BLaER1 treated with 17β-estradiol and CSF1 and Interleukin-3, amounts not matched to agents 10 nM and 100 nM (cell line): ENCODE data around the gene RALGAPB.
"Not testable (repeated sequence)": the region's sequence is repeated elsewhere in the genome, so short reads cannot be mapped to it uniquely, and the experiment has no call there.

Experiments used
- H3K27ac ChIP-seq, 11 experiments: shearing (Covaris generic); formaldehyde crosslinking; 2 replicates each; pipeline ENCODE4 v1.8.1; 2022
- H3K27me3 ChIP-seq, 11 experiments: shearing (Covaris generic); formaldehyde crosslinking; 2 replicates each; pipeline ENCODE4 v1.8.1; 2022
- H3K36me3 ChIP-seq, 11 experiments: shearing (Covaris generic); formaldehyde crosslinking; 2 replicates each; pipeline ENCODE4 v1.8.1; 2022
- H3K4me1 ChIP-seq, 10 experiments: shearing (Covaris generic); formaldehyde crosslinking; 2 replicates each; pipeline ENCODE4 v1.8.1; 2022
- H3K4me2 ChIP-seq, 11 experiments: shearing (Covaris generic); formaldehyde crosslinking; 2 replicates each; pipeline ENCODE4 v1.8.1; 2022
- H3K4me3 ChIP-seq, 10 experiments: shearing (Covaris generic); formaldehyde crosslinking; 2 replicates each; pipeline ENCODE4 v1.8.1; 2022
- H3K9ac ChIP-seq, 11 experiments: shearing (Covaris generic); formaldehyde crosslinking; 2 replicates each; pipeline ENCODE4 v1.8.1; 2022
- H3K9me3 ChIP-seq, 11 experiments: shearing (Covaris generic); formaldehyde crosslinking; replicated peaks in 1 of 11; 2 replicates each; pipeline ENCODE4 v1.8.1; 2022
- H4K20me1 ChIP-seq, 11 experiments: shearing (Covaris generic); formaldehyde crosslinking; 2 replicates each; pipeline ENCODE4 v1.8.1; 2022
- Cebpa-rat ChIP-seq, 11 experiments: shearing (Covaris generic); IDR thresholded peaks; 2 replicates each; pipeline ENCODE4 v1.8.1; 2022

RALGAPB gene

DNA sequence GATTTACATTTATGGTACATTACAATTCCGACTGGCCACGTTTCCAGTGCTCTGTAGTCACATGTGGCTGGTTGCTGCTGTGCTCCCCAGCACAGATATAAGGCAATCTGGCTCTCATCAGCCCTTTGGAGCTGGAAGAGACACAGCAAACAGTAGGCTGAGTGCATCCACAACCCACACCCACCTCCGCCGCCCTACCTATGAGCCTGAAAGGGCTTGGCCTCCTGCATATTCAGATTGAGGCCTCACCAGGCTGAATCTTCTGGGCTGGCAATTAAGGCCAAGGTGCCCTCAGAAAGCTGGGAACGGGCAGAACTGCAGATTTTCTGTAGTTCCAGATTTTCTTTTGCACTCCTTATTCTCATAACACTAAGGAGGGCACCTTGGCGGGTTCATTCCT is 34.8 kb upstream of the RALGAPB start:
- peaks cover 13 to 36% (median 22%) of the 10 kb centered on the region in 10 experiments for H3K4me1 ChIP-seq

DNA sequence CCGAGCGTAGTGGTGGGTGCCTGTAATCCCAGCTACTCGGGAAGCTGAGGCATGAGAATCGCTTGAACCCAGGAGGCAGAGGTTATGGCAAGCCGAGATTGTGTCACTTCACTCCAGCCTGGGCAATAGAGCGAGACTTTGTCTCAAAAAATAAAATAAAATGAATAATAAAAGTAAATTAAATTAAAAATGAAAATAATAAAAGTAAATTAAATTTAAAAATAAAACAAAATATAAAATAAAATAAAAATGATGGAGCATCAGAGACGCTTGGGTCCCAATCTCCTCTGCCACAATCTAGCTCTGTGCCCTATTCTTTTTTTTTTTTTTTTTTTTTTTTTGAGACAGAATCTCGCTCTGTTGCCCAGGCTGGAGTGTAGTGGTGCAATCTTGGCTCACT is 31.5 kb upstream of the RALGAPB start:
- not testable (repeated sequence) for H3K9ac ChIP-seq, H3K9me3 ChIP-seq, H3K27me3 ChIP-seq, H4K20me1 ChIP-seq, H3K27ac ChIP-seq, H3K36me3 ChIP-seq, H3K4me3 ChIP-seq
- Histone ChIP-seq H3K4me2 (0 out of 22 replicates have a peak overlapping the region, but pooled peaks of 1 of the 11 experiments have one; percentile 33), H3K4me1 (peaks cover 0 to 25% (median 15%) of the 10 kb centered on the region in 10 experiments; a peak in 17 of 20 replicates)

More for the DNA sequence above, 34.8 kb upstream of the RALGAPB start:
- no peak overlapping the region for H3K27ac ChIP-seq
- H3K9ac ChIP-seq = no peak overlapping the region
- H4K20me1 ChIP-seq = peaks cover 13 to 20% (median 17%) of the 10 kb centered on the region in 11 experiments
- peaks cover 11 to 20% (median 17%) of the 10 kb centered on the region in 11 experiments for H3K36me3 ChIP-seq
- H3K9me3 ChIP-seq = peaks cover 0 to 5% (median 0%) of the 10 kb centered on the region in 11 experiments; a peak in 1 of 22 replicates
- TF ChIP-seq Cebpa-rat (IDR thresholded peaks at IDR 0.05) = no peak
- H3K4me2 ChIP-seq = no peak overlapping the region
- no peak overlapping the region for H3K4me3 ChIP-seq
- H3K27me3 ChIP-seq = no peaks in the 10 kb centered on the region

DNA sequence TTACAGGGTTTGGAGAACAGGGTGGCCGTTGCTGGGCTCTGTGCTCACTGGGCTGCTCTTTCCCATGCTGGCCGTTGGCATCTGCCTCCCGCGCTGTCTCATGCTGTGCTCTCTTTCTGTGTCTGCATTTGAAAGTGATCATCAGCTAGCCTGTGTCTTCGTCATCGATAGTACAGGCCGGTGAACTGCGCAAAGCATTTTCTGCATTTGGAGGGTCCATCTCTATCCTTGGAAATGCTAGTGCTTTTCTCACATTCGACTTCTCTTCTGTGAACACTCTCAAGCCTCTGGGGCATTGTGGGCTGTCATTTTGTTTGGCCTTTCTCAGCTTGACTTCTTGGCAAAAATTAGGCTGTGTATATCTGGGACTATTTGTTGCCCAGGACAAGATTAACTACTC is 30.7 kb upstream of the RALGAPB start:
- Histone ChIP-seq H3K9me3 (peaks cover 0 to 5% (median 0%) of the 10 kb centered on the region in 11 experiments; a peak in 1 of 22 replicates), H4K20me1 (no peaks in the 10 kb centered on the region), H3K4me3 (no peak overlapping the region), H3K9ac (0 out of 22 replicates have a peak overlapping the region, but pooled peaks of 2 of the 11 experiments have one; percentile 3 to 5), H3K27ac (no peak overlapping the region), H3K4me1 (peaks cover 1 to 28% (median 19%) of the 10 kb centered on the region in 10 experiments), H3K36me3 (no peaks in the 10 kb centered on the region), H3K27me3 (no peaks in the 10 kb centered on the region), H3K4me2 (peak overlapping the region in 3 of 11 experiments; percentile 1 to 20 (median 15); a peak in 3 of 22 replicates)
- no peak for TF ChIP-seq Cebpa-rat (IDR thresholded peaks at IDR 0.05)

DNA sequence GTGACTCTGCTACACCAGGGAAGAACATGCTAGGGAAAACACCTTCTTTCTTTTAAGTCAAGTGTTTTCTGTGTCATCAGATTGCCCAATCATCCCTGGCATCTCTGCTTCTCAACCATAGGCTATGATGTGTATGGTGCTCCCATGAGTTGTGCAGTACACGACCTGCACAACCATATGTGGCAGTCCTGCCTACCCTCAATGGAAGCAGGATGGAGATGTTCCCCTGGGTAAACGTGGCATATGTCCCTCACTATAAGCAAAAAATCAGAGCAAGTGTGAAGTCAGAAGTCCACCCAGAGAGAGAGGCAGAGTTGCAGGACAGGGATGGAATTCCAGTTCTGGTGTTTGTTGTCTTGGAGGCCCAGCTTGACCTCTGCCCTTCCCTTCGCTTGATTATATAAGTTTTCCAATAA is 27.3 kb upstream of the RALGAPB start:
- Histone ChIP-seq H3K4me2 (no peak overlapping the region; a peak in 1 of 22 replicates), H4K20me1 (no peaks in the 10 kb centered on the region), H3K36me3 (peaks cover 0 to 21% (median 10%) of the 10 kb centered on the region in 11 experiments; a peak in 16 of 22 replicates), H3K27ac (no peak overlapping the region), H3K4me1 (peaks cover 21 to 44% (median 35%) of the 10 kb centered on the region in 10 experiments), H3K9ac (no peak overlapping the region), H3K4me3 (no peak overlapping the region), H3K27me3 (no peaks in the 10 kb centered on the region), H3K9me3 (peaks cover 0 to 5% (median 0%) of the 10 kb centered on the region in 11 experiments; a peak in 1 of 22 replicates)
- no peak for TF ChIP-seq Cebpa-rat (IDR thresholded peaks at IDR 0.05)

DNA sequence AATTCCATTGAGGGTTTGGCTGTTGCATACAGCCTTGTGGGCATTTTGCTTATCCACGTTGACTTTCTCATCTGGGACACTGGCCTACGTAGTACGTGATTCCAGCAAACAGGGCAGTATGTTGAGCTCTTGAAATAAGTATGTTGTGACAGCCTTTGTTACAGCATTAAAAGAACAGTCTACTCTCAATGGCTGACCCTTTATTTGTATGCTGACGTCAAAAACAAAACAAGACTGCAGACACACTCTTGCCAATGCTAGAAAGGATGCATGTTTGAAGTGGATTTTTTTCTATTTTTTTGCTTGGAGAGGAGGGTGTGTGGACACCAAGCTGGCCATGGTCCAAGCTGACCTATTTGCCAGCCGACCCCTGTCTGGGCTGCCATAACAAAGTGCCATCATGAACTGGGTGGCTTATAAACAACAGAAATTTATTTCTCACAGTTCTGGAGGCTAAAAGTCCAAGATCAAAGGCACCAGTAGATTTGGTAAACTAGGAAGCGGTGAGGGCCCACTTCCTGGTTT is 26.7 kb upstream of the RALGAPB start:
- Histone ChIP-seq H3K36me3 (peaks cover under 1 to 27% (median 15%) of the 10 kb centered on the region in 11 experiments; a peak in 17 of 22 replicates), H3K9ac (peak overlapping the region in 9 of 11 experiments; percentile 82 to 92 (median 89); a peak in 15 of 22 replicates), H4K20me1 (no peaks in the 10 kb centered on the region), H3K27me3 (no peaks in the 10 kb centered on the region), H3K4me2 (peak overlapping the region; percentile 16 to 98 (median 91); a peak in 20 of 22 replicates), H3K9me3 (peaks cover 0 to 5% (median 0%) of the 10 kb centered on the region in 11 experiments; a peak in 1 of 22 replicates), H3K27ac (peak overlapping the region in 10 of 11 experiments; percentile 32 to 94 (median 90); a peak in 18 of 22 replicates), H3K4me1 (peaks cover 21 to 39% (median 31%) of the 10 kb centered on the region in 10 experiments), H3K4me3 (peak overlapping the region; percentile 67 to 85 (median 78); a peak in 19 of 20 replicates)
- TF ChIP-seq Cebpa-rat (IDR thresholded peaks at IDR 0.05) = no peak

DNA sequence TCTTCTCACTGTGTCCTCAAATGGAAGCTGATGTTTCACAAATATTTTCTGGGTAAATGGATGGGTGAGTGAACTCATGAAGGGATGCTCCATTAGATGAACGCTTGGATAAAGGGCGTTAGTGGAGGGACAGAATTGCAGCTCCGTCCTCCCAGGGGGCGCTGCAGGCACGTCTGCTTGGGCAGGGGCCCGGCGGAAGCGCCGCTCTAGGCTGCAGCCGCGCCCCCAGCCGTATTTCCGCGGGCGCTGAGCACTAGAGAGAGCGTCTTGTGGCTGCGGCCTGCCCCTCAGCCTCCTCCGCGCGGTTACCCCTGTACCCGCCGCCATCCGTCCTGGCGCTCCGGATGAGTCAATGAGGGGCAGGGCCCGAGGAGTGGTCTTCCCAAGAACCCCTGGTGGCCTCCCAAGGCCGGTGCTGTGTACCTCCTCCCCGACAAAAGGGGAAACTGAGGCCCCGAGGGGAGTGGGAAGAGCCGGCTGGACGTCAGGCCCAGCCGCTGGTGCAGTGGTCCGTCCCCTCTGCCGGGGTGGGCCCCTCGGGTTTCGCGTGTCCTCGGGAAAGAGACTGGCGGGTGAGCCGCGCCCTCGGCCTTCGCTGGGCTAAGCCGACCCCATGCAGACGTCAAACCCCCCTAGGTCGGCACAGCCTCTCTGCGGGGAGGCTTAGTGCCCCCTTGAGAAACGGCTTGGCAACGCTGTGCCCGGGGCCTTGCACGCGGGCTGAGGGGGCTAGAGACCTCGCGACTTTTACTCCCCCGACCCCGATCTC is 26.0 kb upstream of the RALGAPB start:
- peak overlapping the region; percentile 82 to 94 (median 89) for H3K9ac ChIP-seq
- no peaks in the 10 kb centered on the region for H3K27me3 ChIP-seq
- TF ChIP-seq Cebpa-rat (IDR thresholded peaks at IDR 0.05) = no peak
- H3K27ac ChIP-seq = peak overlapping the region; percentile 83 to 94 (median 91)
- H4K20me1 ChIP-seq = no peaks in the 10 kb centered on the region
- peaks cover 4 to 32% (median 18%) of the 10 kb centered on the region in 11 experiments; a peak in 17 of 22 replicates for H3K36me3 ChIP-seq
- peak overlapping the region; percentile 83 to 98 (median 91) for H3K4me2 ChIP-seq
- peaks cover 21 to 39% (median 31%) of the 10 kb centered on the region in 10 experiments for H3K4me1 ChIP-seq
- peaks cover 0 to 5% (median 0%) of the 10 kb centered on the region in 11 experiments; a peak in 1 of 22 replicates for H3K9me3 ChIP-seq
- peak overlapping the region; percentile 67 to 85 (median 78) for H3K4me3 ChIP-seq

DNA sequence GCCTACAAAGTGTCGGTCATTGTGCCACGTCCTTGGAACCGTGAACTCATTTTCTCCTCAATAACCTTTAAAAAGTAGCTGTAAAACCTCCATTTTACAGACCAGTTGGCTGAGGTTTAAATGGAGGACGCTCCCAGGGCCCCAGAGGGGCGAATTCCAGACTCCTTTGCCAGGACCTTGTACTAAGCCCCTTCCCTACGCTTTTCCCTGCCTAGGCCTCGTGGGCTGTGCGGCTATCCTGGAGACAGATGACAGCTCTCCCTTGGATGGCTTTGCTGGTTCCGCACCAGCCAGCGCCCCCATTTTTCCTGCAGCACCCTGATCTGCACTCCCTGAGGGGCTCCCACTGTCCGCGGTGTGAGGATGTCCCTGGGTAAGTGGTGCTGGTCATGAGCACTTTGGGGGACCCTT is 25.4 kb upstream of the RALGAPB start:
- H3K27ac ChIP-seq = peak overlapping the region; percentile 83 to 94 (median 91); a peak in 21 of 22 replicates
- H3K27me3 ChIP-seq = no peaks in the 10 kb centered on the region
- TF ChIP-seq Cebpa-rat (IDR thresholded peaks at IDR 0.05) = no peak
- peak overlapping the region; percentile 83 to 98 (median 91) for H3K4me2 ChIP-seq
- peaks cover 4 to 32% (median 18%) of the 10 kb centered on the region in 11 experiments; a peak in 17 of 22 replicates for H3K36me3 ChIP-seq
- peaks cover 0 to 5% (median 0%) of the 10 kb centered on the region in 11 experiments; a peak in 1 of 22 replicates for H3K9me3 ChIP-seq
- H3K4me1 ChIP-seq = peaks cover 21 to 32% (median 27%) of the 10 kb centered on the region in 10 experiments
- H3K9ac ChIP-seq = peak overlapping the region; percentile 82 to 94 (median 89)
- peak overlapping the region; percentile 67 to 85 (median 78) for H3K4me3 ChIP-seq
- H4K20me1 ChIP-seq = no peaks in the 10 kb centered on the region

DNA sequence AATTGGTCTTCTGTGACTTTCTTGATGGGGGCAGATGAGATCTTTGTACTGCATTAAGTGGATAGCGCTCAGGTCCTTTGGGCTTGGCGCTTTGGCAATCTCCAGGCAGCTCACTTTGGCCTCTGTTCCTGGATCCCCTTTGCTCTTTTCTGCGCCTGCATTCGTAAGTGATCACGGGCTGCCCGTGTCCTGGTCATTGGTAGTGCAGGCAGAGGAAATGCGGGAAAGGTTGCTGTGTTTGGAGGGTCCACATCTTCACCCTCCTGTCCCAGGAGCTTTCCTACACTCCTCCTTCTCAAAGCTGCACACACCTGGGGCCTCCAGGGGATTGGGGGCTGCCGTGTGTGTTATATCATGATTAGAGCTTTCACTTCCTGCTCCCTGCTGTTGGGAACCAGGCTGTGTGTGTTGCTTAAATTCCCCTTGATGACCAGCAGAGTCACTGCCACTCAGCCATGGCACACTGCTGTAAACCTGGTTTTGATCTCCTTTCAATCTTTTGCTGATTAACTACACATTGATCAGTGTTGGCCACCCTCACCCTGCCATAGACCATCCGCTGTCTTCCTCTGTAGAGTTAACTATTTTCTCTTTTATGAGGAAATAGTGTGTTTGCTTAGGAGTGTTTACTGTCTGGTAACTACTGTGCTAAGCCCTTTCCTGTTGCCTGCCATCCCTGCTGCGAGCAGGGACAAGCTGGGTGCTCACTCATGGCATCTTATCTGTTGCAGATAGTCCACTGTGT is 24.5 kb upstream of the RALGAPB start:
- Histone ChIP-seq H3K27ac (peak overlapping the region in 4 of 11 experiments; percentile 0 to 23 (median 4); a peak in 5 of 22 replicates), H3K4me3 (peak overlapping the region in 1 of 10 experiments; percentile 77; a peak in 1 of 20 replicates), H3K9ac (peak overlapping the region in 4 of 11 experiments; percentile 9 to 89 (median 40); a peak in 4 of 22 replicates), H4K20me1 (no peaks in the 10 kb centered on the region), H3K36me3 (peaks cover 4 to 32% (median 18%) of the 10 kb centered on the region in 11 experiments; a peak in 17 of 22 replicates), H3K9me3 (peaks cover 0 to 5% (median 0%) of the 10 kb centered on the region in 11 experiments; a peak in 1 of 22 replicates), H3K4me1 (peaks cover 21 to 28% (median 24%) of the 10 kb centered on the region in 10 experiments), H3K27me3 (no peaks in the 10 kb centered on the region), H3K4me2 (peak overlapping the region; percentile 83 to 98 (median 91))
- no peak for TF ChIP-seq Cebpa-rat (IDR thresholded peaks at IDR 0.05)
